ENCODE results near the gene ATP5MC3. TPM values are rescaled to one million over a fixed set of nuclear protein-coding genes. Genes with fewer than 3 reads are reported as not detected.

Gene ATP5MC3
- total and polyA plus RNA-seq, 2 experiments from 2014 or later, result 185 to 557 TPM

DNA sequence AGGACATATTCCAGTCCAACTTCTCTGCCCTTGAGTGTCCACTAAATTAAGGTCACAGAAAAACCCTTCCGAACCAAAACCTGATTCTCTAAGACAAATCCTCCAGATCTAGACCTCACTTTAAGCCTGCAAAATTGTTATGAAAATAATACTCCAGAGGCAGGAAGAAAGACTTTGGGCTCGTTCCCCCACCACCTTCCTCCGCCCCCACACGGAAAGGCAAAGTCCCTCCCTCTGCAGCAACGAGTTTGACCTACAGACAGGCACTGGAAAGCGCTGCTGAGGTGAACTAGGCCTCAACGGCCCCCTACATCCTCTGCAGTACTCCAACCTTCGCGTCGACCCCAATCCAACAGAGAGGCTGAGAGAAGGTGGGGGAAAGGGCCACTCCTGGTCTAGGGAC lies 808 bp downstream of the ATP5MC3 start:
- H3K27ac Mint-ChIP-seq, result peak overlapping the region; percentile 88
- H3K4me3 Mint-ChIP-seq, result peak overlapping the region; percentile 87
- Histone ChIP-seq H3F3A (replicated peaks; ENCODE audit: low read depth) (no peaks in the 10 kb centered on the region), H3K9me2 (ENCODE audit: insufficient read depth) (peaks cover 13% of the 10 kb centered on the region), H3K27me3 (ENCODE audit: insufficient read depth) (no peaks in the 10 kb centered on the region), H4K20me1 (replicated peaks; ENCODE audit: insufficient read depth) (peaks cover 25% of the 10 kb centered on the region), H3K4me1 (ENCODE audit: insufficient read depth) (no peaks in the 10 kb centered on the region), H3K4me3 (peak overlapping the region; percentile 89), H3K79me2 (replicated peaks; ENCODE audit: insufficient read depth) (peaks cover 26% of the 10 kb centered on the region), H3K4me2 (peak overlapping the region; percentile 83), H3K27ac (ENCODE audit: low read depth) (peak overlapping the region; percentile 85), H2AFZ (peak overlapping the region; percentile 83), H3K36me3 (ENCODE audit: insufficient read depth) (peaks cover 28% of the 10 kb centered on the region)
- H3K36me3 Mint-ChIP-seq (ENCODE audit: low read depth), result peaks cover 38% of the 10 kb centered on the region
- H3K4me1 Mint-ChIP-seq, result peaks cover 13% of the 10 kb centered on the region; the same call in 2 of the 3 replicates
- peak; percentile 68 for ATAC-seq
- no peak for TF ChIP-seq ZNF114 (CRISPR knock-in tag; IDR thresholded peaks at IDR 0.05)
- no peak for TF ChIP-seq CREB1 (CRISPR knock-in tag; IDR thresholded peaks at IDR 0.05; ENCODE audit: low read depth)
- TF ChIP-seq STAT1 (IDR thresholded peaks at IDR 0.05; ENCODE audit: unreplicated experiment), result no peak
- TF ChIP-seq EZH2 (IDR thresholded peaks at IDR 0.05; ENCODE audit: low read depth, unreplicated experiment), result no peak
- no peak for TF ChIP-seq ZNF331 (CRISPR knock-in tag; IDR thresholded peaks at IDR 0.05; ENCODE audit: low read depth)
- TF ChIP-seq EZH2phosphoT487 (IDR thresholded peaks at IDR 0.05; ENCODE audit: unreplicated experiment), result no peak
- TF ChIP-seq POLR2AphosphoS5 (IDR thresholded peaks at IDR 0.05; ENCODE audit: low read depth), result no peak
- TF ChIP-seq, protein P1, sequence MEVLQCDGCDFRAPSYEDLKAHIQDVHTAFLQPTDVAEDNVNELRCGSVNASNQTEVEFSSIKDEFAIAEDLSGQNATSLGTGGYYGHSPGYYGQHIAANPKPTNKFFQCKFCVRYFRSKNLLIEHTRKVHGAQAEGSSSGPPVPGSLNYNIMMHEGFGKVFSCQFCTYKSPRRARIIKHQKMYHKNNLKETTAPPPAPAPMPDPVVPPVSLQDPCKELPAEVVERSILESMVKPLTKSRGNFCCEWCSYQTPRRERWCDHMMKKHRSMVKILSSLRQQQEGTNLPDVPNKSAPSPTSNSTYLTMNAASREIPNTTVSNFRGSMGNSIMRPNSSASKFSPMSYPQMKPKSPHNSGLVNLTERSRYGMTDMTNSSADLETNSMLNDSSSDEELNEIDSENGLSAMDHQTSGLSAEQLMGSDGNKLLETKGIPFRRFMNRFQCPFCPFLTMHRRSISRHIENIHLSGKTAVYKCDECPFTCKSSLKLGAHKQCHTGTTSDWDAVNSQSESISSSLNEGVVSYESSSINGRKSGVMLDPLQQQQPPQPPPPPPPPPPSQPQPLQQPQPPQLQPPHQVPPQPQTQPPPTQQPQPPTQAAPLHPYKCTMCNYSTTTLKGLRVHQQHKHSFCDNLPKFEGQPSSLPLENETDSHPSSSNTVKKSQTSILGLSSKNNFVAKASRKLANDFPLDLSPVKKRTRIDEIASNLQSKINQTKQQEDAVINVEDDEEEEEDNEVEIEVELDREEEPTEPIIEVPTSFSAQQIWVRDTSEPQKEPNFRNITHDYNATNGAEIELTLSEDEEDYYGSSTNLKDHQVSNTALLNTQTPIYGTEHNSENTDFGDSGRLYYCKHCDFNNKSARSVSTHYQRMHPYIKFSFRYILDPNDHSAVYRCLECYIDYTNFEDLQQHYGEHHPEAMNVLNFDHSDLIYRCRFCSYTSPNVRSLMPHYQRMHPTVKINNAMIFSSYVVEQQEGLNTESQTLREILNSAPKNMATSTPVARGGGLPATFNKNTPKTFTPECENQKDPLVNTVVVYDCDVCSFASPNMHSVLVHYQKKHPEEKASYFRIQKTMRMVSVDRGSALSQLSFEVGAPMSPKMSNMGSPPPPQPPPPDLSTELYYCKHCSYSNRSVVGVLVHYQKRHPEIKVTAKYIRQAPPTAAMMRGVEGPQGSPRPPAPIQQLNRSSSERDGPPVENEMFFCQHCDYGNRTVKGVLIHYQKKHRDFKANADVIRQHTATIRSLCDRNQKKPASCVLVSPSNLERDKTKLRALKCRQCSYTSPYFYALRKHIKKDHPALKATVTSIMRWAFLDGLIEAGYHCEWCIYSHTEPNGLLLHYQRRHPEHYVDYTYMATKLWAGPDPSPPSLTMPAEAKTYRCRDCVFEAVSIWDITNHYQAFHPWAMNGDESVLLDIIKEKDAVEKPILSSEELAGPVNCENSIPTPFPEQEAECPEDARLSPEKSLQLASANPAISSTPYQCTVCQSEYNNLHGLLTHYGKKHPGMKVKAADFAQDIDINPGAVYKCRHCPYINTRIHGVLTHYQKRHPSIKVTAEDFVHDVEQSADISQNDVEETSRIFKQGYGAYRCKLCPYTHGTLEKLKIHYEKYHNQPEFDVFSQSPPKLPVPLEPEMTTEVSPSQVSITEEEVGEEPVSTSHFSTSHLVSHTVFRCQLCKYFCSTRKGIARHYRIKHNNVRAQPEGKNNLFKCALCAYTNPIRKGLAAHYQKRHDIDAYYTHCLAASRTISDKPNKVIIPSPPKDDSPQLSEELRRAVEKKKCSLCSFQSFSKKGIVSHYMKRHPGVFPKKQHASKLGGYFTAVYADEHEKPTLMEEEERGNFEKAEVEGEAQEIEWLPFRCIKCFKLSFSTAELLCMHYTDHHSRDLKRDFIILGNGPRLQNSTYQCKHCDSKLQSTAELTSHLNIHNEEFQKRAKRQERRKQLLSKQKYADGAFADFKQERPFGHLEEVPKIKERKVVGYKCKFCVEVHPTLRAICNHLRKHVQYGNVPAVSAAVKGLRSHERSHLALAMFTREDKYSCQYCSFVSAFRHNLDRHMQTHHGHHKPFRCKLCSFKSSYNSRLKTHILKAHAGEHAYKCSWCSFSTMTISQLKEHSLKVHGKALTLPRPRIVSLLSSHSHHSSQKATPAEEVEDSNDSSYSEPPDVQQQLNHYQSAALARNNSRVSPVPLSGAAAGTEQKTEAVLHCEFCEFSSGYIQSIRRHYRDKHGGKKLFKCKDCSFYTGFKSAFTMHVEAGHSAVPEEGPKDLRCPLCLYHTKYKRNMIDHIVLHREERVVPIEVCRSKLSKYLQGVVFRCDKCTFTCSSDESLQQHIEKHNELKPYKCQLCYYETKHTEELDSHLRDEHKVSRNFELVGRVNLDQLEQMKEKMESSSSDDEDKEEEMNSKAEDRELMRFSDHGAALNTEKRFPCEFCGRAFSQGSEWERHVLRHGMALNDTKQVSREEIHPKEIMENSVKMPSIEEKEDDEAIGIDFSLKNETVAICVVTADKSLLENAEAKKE (CRISPR knock-in tag; IDR thresholded peaks at IDR 0.05), result no peak
- TF ChIP-seq, protein P2, sequence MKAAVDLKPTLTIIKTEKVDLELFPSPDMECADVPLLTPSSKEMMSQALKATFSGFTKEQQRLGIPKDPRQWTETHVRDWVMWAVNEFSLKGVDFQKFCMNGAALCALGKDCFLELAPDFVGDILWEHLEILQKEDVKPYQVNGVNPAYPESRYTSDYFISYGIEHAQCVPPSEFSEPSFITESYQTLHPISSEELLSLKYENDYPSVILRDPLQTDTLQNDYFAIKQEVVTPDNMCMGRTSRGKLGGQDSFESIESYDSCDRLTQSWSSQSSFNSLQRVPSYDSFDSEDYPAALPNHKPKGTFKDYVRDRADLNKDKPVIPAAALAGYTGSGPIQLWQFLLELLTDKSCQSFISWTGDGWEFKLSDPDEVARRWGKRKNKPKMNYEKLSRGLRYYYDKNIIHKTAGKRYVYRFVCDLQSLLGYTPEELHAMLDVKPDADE (IDR thresholded peaks at IDR 0.05), result no peak
- TF ChIP-seq, protein P3, sequence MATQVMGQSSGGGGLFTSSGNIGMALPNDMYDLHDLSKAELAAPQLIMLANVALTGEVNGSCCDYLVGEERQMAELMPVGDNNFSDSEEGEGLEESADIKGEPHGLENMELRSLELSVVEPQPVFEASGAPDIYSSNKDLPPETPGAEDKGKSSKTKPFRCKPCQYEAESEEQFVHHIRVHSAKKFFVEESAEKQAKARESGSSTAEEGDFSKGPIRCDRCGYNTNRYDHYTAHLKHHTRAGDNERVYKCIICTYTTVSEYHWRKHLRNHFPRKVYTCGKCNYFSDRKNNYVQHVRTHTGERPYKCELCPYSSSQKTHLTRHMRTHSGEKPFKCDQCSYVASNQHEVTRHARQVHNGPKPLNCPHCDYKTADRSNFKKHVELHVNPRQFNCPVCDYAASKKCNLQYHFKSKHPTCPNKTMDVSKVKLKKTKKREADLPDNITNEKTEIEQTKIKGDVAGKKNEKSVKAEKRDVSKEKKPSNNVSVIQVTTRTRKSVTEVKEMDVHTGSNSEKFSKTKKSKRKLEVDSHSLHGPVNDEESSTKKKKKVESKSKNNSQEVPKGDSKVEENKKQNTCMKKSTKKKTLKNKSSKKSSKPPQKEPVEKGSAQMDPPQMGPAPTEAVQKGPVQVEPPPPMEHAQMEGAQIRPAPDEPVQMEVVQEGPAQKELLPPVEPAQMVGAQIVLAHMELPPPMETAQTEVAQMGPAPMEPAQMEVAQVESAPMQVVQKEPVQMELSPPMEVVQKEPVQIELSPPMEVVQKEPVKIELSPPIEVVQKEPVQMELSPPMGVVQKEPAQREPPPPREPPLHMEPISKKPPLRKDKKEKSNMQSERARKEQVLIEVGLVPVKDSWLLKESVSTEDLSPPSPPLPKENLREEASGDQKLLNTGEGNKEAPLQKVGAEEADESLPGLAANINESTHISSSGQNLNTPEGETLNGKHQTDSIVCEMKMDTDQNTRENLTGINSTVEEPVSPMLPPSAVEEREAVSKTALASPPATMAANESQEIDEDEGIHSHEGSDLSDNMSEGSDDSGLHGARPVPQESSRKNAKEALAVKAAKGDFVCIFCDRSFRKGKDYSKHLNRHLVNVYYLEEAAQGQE (IDR thresholded peaks at IDR 0.05; ENCODE audit: unreplicated experiment), result no peak
- no peak for TF ChIP-seq NANOG (IDR thresholded peaks at IDR 0.05; ENCODE audit: borderline replicate concordance)
- DNase-seq (ENCODE audit: low spot score), result peak; percentile 56
- H3K9me3 Mint-ChIP-seq, result no peaks in the 10 kb centered on the region
- peaks cover 3% of the 10 kb centered on the region for H3K27me3 Mint-ChIP-seq (ENCODE audit: insufficient read depth, low read depth, poor library complexity)

Measured in GM23338 (cell line).